ENCODE measurements around the gene CACNA1F. TPM values are rescaled to one million over a fixed set of nuclear protein-coding genes. Genes with fewer than 3 reads are reported as not detected.

The CACNA1F gene
- total and polyA plus RNA-seq, 8 donors = 0.06 to 6.1 (median 0.27) TPM; not detected in 2

DNA sequence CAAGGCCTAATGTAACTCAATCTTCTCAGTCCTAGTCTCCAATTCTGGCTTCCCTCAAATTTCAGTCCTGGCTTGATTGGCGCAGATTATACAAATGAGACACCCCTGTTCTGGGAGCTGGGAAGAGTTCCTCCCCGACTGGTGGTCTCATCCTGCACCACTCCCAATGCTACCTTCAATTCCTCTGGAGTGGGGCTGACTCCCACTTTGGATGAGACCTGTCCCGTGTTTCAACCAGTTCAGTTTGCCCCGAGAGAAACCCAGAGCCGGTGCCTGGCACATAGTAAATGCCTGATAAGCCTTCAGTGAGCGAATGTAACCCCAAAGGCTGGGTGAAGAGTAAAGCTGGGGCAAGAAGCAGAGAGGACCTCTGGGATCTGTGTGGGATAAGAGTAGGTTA, 29.1 kb downstream of the CACNA1F start:
- no peaks in the 10 kb centered on the region for H3K36me3 ChIP-seq
- H3K4me3 ChIP-seq = no peak overlapping the region
- no peak for DNase-seq
- no peak for TF ChIP-seq EP300 (IDR thresholded peaks at IDR 0.05)
- TF ChIP-seq, protein P1, sequence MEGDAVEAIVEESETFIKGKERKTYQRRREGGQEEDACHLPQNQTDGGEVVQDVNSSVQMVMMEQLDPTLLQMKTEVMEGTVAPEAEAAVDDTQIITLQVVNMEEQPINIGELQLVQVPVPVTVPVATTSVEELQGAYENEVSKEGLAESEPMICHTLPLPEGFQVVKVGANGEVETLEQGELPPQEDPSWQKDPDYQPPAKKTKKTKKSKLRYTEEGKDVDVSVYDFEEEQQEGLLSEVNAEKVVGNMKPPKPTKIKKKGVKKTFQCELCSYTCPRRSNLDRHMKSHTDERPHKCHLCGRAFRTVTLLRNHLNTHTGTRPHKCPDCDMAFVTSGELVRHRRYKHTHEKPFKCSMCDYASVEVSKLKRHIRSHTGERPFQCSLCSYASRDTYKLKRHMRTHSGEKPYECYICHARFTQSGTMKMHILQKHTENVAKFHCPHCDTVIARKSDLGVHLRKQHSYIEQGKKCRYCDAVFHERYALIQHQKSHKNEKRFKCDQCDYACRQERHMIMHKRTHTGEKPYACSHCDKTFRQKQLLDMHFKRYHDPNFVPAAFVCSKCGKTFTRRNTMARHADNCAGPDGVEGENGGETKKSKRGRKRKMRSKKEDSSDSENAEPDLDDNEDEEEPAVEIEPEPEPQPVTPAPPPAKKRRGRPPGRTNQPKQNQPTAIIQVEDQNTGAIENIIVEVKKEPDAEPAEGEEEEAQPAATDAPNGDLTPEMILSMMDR (IDR thresholded peaks at IDR 0.05) = no peak
- no peak for TF ChIP-seq POLR2A (IDR thresholded peaks at IDR 0.05)
- no peak for TF ChIP-seq POLR2AphosphoS5 (IDR thresholded peaks at IDR 0.05)
- no peaks in the 10 kb centered on the region for H3K9me3 ChIP-seq
- intact Hi-C loops (cut with DNase I; ENCODE audit: low total_unique reads) = no loop called here
- 62 to 100% (median 86%) methylated on average over 1 to 6 of the region's 6 CpGs for WGBS, 5 donors
- H3K4me1 ChIP-seq = peaks cover 0 to 19% (median 10%) of the 10 kb centered on the region in 4 donors
- H3K27ac ChIP-seq = no peak overlapping the region
- H3K27me3 ChIP-seq = peaks cover 0 to 11% (median 0%) of the 10 kb centered on the region in 3 donors

DNA sequence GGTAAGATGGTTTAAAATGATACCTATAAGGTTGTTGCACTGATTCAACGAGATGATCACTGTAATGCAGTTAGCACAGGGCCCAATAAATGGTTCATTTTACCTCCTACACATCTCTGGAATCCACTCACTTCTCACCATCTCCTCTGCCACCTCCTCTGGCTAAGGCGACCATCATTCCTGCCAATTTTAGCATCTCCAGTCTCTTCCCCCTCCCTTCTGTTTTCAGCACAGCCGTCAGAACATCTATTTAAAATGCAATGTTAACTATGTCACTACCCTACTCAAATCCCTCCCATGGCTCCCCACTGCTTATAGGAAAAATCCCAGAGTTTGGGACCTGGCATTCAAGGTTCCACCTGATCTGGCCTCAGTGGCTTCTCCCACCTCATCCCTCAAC, 29.6 kb downstream of the CACNA1F start:
- no peak overlapping the region for H3K4me3 ChIP-seq
- H3K9me3 ChIP-seq = no peaks in the 10 kb centered on the region
- WGBS, 5 donors = 59 to 83% (median 71%) methylated on average over 3 of the region's 3 CpGs
- H3K27ac ChIP-seq = no peak overlapping the region
- intact Hi-C loops (cut with DNase I; ENCODE audit: low total_unique reads) = no loop called here
- peaks cover 0 to 14% (median 0%) of the 10 kb centered on the region in 3 donors for H3K27me3 ChIP-seq
- no peaks in the 10 kb centered on the region for H3K36me3 ChIP-seq
- H3K4me1 ChIP-seq = peaks cover 0 to 22% (median 10%) of the 10 kb centered on the region in 4 donors
- DNase-seq = no peak
- TF ChIP-seq POLR2AphosphoS5 (IDR thresholded peaks at IDR 0.05) (no peak), POLR2A (IDR thresholded peaks at IDR 0.05) (no peak), EP300 (IDR thresholded peaks at IDR 0.05) (no peak)

DNA sequence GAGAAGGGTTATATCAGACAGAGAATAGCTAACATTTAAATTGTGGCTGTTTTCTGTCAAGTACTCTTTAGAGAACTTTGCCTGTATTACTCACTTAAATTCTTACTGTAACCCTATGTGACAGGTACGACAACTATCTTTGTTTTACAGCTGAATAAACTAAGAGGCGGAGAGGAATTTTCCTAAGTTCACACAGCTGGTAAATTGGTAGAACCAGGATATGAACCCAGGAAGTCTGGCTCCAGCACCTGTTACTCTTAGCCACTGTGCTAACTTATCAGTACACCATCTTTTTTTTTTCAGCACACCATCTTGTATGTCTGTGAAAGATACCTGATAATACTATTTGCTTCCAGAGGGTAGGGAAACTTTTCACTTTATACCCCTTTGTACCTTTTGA, 31.1 kb downstream of the CACNA1F start:
- H3K9me3 ChIP-seq = no peaks in the 10 kb centered on the region
- H3K27ac ChIP-seq = no peak overlapping the region
- H3K27me3 ChIP-seq = peaks cover 0 to 14% (median 0%) of the 10 kb centered on the region in 3 donors
- H3K36me3 ChIP-seq = no peaks in the 10 kb centered on the region
- peaks cover 0 to 22% (median 10%) of the 10 kb centered on the region in 4 donors for H3K4me1 ChIP-seq
- TF ChIP-seq EP300 (IDR thresholded peaks at IDR 0.05) (no peak), POLR2A (IDR thresholded peaks at IDR 0.05) (no peak), POLR2AphosphoS5 (IDR thresholded peaks at IDR 0.05) (no peak)
- TF ChIP-seq, protein P1 (IDR thresholded peaks at IDR 0.05) = no peak
- peak in 1 of 2 donors; percentile 34 for DNase-seq
- H3K4me3 ChIP-seq = no peak overlapping the region
- intact Hi-C loops (cut with DNase I; ENCODE audit: low total_unique reads) = no loop called here
- 28 to 61% (median 46%) methylated on average over 2 of the region's 2 CpGs for WGBS, 5 donors

DNA sequence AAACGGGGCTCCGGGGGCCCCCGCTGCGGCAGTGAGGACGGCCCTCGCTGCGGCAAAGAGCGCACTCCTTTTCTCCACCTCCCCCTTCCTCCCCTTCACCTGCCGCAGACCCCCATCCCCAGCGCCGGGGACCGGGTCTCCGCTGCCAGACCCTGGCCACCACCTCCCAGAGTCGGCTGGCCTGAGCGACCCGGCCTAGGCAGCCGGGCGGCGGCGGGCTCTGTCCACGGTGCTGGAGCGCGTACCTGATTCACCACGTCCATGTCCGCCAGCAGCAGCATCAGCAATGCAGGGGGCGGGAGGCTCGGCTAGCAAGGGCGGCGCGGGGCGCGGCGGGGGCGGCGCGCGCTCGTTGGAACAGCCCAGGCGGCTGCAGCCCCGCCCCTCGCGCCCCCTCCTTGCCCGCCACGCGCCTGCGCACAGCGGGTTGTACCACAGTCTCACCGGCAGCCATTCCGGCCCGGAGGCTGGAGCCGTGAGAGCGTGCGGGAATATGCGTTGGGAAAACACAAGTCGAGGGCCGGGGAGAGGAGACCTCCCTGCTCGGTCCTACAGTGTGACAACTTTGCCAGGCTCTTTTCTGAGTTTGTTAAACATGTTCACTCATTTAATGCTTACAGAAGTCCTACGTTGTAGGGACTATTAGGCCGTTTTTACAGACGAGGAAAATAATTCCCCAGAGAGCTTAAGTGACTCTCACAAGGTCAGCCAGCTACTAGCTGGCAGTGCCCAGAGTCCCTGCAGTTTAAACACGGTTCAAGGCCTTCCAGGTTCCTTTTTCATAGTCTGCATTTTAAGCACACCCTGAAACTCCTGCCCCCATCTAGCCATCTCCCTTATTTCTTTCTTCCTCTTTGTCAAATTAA, 33.0 kb downstream of the CACNA1F start, which contains the start of gene SYP:
Gene SYP (minus strand): TSS at position 288 of the 866 bp plus-strand sequence. CDS start 7 bp downstream, at position 281.
- intact Hi-C loops (cut with DNase I; ENCODE audit: low total_unique reads) = no loop called here
- Histone ChIP-seq H3K4me3 (peak within 1 kb of the TSS; percentile 33 to 44 (median 42)), H3K4me1 (peaks cover 0 to 22% (median 10%) of the 10 kb centered on the region in 4 donors), H3K9me3 (no peaks in the 10 kb centered on the region), H3K27me3 (peaks cover 0 to 9% (median 0%) of the 10 kb centered on the region in 3 donors), H3K36me3 (no peaks in the 10 kb centered on the region), H3K27ac (peak within 1 kb of the TSS in 4 of 5 donors; percentile 53 to 72 (median 65))
- DNase-seq = peak; percentile 91 to 95
- TF ChIP-seq POLR2AphosphoS5 (IDR thresholded peaks at IDR 0.05) (peak in 2 of 3 donors; percentile 80 to 84), EP300 (IDR thresholded peaks at IDR 0.05) (no peak)
- 0 to 29% (median 2%) methylated on average over 11 to 61 of the region's 61 CpGs for WGBS, 5 donors

DNA sequence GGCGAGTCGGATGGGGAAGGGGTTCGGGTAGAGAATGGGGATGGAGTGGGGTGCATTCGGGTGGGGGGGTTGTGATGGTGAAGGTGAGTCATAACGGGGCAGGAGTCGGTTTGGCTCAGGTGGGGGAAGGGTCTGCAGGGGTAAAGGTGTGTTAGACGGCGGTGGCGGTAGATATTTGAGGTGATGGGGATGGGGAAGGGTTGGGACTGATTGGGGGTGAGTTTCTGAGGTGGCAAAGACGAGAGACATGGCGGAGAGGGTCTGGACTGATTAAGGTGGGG, 33.9 kb downstream of the CACNA1F start:
- Histone ChIP-seq H3K4me3 (peak overlapping the region in 1 of 4 donors; percentile 44), H3K27ac (no peak overlapping the region), H3K27me3 (peaks cover 0 to 9% (median 0%) of the 10 kb centered on the region in 3 donors), H3K9me3 (no peaks in the 10 kb centered on the region), H3K4me1 (peaks cover 0 to 22% (median 10%) of the 10 kb centered on the region in 4 donors), H3K36me3 (no peaks in the 10 kb centered on the region)
- 4 to 48% (median 13%) methylated on average over 11 of the region's 11 CpGs for WGBS, 5 donors
- TF ChIP-seq POLR2AphosphoS5 (IDR thresholded peaks at IDR 0.05) (no peak), POLR2A (IDR thresholded peaks at IDR 0.05) (no peak), EP300 (IDR thresholded peaks at IDR 0.05) (no peak)
- TF ChIP-seq, protein P1 (IDR thresholded peaks at IDR 0.05) = no peak
- intact Hi-C loops (cut with DNase I; ENCODE audit: low total_unique reads) = no loop called here
- no peak for DNase-seq

Measured in stomach (tissue), 9 donors.